ENCODE results near the gene CIAPIN1. TPM values are rescaled to one million over a fixed set of nuclear protein-coding genes. Genes with fewer than 3 reads are reported as not detected.
"Not testable (repeated sequence)": the region's sequence is repeated elsewhere in the genome, so short reads cannot be mapped to it uniquely, and the experiment has no call there.

CIAPIN1 gene
- total and polyA plus RNA-seq, 4 donors = 62.9 to 102 (median 83.4) TPM

DNA sequence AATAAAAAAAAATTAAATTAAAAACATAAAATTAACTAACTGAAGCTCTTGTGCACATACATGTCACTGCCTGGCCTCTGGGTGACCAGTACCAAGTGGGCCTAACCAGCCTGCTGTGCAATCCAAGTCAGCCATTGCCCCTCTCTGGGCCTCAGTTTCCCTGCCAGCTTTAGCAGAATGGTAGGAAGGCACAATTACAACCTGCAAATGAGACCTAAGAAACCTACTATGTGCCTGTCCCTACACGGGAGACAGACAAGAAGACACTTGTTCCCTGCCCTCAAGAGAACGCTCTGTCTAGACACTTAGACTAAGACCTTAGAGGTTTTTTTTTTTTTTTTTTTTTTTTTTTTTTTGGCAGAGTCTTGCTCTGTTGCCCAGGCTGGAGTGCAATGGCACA is 1.7 kb downstream of the CIAPIN1 start:
- Histone ChIP-seq H3K36me3 (ENCODE audit: control insufficient read depth, insufficient read depth, low read length) (peaks cover 3% of the 10 kb centered on the region), H3K27ac (ENCODE audit: low read depth, low read length) (no peak overlapping the region), H3K9me3 (ENCODE audit: control insufficient read depth, insufficient read depth, low read length) (no peaks in the 10 kb centered on the region), H3K27me3 (ENCODE audit: control insufficient read depth, insufficient read depth, low read length) (no peaks in the 10 kb centered on the region), H3K4me1 (ENCODE audit: control insufficient read depth, insufficient read depth, low read length) (peaks cover 19% of the 10 kb centered on the region), H3K4me3 (ENCODE audit: low read depth, low read length) (no peak overlapping the region)
- DNase-seq (ENCODE audit: low read depth in 4 of 6, low spot score in 6 of 6) = no peak
- no CpG with 5 or more reads among the region's 2 CpGs for WGBS (ENCODE audit: insufficient coverage)

DNA sequence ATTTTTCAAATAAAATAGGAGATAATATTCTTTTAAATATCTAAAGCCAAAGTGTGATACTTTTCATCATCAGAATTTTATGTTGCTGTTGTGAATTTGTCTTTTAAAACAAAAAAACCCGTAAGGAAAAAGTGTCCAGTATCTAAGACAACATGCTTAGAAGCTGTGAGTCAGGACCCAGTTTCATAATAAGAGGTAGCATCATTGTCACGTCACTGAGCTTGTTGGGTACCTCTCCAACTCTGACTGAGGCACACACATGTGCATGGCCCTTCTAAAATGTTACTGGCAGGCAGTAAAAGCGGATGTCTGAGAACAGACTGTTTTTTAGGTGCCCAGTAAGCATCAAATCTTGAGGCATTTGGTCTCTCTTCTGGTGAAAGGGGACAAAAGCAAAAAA is 2.5 kb downstream of the CIAPIN1 start:
- H3K27ac ChIP-seq (ENCODE audit: low read depth, low read length) = no peak overlapping the region
- H3K4me1 ChIP-seq (ENCODE audit: control insufficient read depth, insufficient read depth, low read length) = peaks cover 19% of the 10 kb centered on the region
- H3K27me3 ChIP-seq (ENCODE audit: control insufficient read depth, insufficient read depth, low read length) = no peaks in the 10 kb centered on the region
- WGBS (ENCODE audit: insufficient coverage) = 84% methylated on average over 3 of the region's 3 CpGs
- H3K9me3 ChIP-seq (ENCODE audit: control insufficient read depth, insufficient read depth, low read length) = no peaks in the 10 kb centered on the region
- peaks cover 3% of the 10 kb centered on the region for H3K36me3 ChIP-seq (ENCODE audit: control insufficient read depth, insufficient read depth, low read length)
- H3K4me3 ChIP-seq (ENCODE audit: low read depth, low read length) = no peak overlapping the region
- DNase-seq (ENCODE audit: low read depth in 4 of 6, low spot score in 6 of 6) = no peak

- H3K36me3 ChIP-seq (ENCODE audit: control insufficient read depth, insufficient read depth, low read length) = peaks cover 20% of the 10 kb centered on the region
- not testable (repeated sequence) for H3K27me3 ChIP-seq (ENCODE audit: control insufficient read depth, insufficient read depth, low read length); H3K9me3 ChIP-seq (ENCODE audit: control insufficient read depth, insufficient read depth, low read length); H3K4me1 ChIP-seq (ENCODE audit: control insufficient read depth, insufficient read depth, low read length); H3K4me3 ChIP-seq (ENCODE audit: low read depth, low read length); H3K27ac ChIP-seq (ENCODE audit: low read depth, low read length); DNase-seq (ENCODE audit: low read depth in 4 of 6, low spot score in 6 of 6)
- WGBS (ENCODE audit: insufficient coverage) = no CpG with 5 or more reads among the region's 8 CpGs
Measured at GRCh38 chr16:57440551-57440950, 6.6 kb downstream of the CIAPIN1 start.

DNA sequence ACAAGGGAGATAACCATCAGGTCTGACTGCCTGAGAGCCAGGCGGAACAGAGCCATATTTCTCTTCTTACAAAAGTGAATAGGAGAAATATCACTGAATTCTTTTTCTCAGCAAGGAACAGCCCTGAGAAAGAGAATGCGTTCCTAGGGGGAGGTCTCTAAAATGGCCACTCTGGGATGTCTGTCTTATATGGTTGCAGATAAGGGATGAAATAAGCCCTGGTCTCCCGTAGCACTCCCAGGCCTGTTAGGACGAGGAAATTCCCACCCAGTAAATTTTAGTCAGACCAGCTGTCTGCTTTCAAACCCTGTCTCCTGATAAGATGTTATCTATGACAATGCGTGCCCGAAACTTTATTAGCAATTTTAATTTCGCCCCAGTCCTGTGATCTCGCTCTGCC is 7.2 kb downstream of the CIAPIN1 start:
- not testable (repeated sequence) for H3K9me3 ChIP-seq (ENCODE audit: control insufficient read depth, insufficient read depth, low read length); H3K4me3 ChIP-seq (ENCODE audit: low read depth, low read length); H3K27ac ChIP-seq (ENCODE audit: low read depth, low read length); H3K27me3 ChIP-seq (ENCODE audit: control insufficient read depth, insufficient read depth, low read length); H3K4me1 ChIP-seq (ENCODE audit: control insufficient read depth, insufficient read depth, low read length); DNase-seq (ENCODE audit: low read depth in 4 of 6, low spot score in 6 of 6)
- 92% methylated on average over 5 of the region's 8 CpGs for WGBS (ENCODE audit: insufficient coverage)
- H3K36me3 ChIP-seq (ENCODE audit: control insufficient read depth, insufficient read depth, low read length) = peaks cover 26% of the 10 kb centered on the region

DNA sequence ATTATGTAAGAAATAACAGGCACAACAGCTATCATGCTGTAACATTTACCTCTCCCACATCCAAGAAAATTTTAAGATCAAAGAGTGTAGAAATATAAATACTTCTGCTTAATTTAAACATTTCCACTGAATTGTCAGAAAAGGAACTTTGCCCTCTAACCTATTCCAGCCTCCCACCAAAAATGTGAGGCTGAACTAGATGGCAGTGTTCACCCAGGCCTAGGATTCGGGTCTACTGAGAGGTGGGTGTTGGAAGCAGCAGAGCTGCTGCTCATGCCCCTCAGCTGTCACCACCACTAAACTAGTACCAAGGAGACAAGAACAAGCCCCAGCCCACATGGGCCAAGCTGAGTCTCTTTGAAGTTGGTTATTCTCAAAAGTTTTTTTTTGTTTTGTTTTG is 11.3 kb downstream of the CIAPIN1 start:
- Histone ChIP-seq H3K9me3 (ENCODE audit: control insufficient read depth, insufficient read depth, low read length) (no peaks in the 10 kb centered on the region), H3K4me1 (ENCODE audit: control insufficient read depth, insufficient read depth, low read length) (no peaks in the 10 kb centered on the region), H3K4me3 (ENCODE audit: low read depth, low read length) (no peak overlapping the region), H3K27ac (ENCODE audit: low read depth, low read length) (no peak overlapping the region), H3K36me3 (ENCODE audit: control insufficient read depth, insufficient read depth, low read length) (peaks cover 53% of the 10 kb centered on the region), H3K27me3 (ENCODE audit: control insufficient read depth, insufficient read depth, low read length) (no peaks in the 10 kb centered on the region)
- no CpG with 5 or more reads among the region's 1 CpG for WGBS (ENCODE audit: insufficient coverage)
- DNase-seq (ENCODE audit: low read depth in 4 of 6, low spot score in 6 of 6) = no peak

DNA sequence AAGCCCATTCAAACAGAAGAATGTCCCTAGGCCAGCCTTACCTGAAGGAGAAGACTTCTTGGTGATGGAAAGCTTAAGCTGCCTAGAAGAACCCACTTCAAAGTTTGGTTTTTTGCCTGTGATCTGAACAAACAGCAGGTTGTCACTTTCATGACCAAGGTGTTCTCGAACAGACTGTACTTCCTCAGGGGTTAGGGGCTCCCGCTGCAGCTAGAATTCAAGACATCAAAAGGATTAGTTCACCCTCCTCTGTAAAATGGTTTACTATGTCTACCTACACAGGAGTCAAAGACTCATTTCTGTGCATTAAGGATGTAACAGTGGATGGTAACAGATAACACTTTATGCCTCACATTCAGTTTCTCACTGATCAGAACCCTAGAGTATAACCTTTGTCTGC is 13.2 kb downstream of the CIAPIN1 start:
- Histone ChIP-seq H3K27me3 (ENCODE audit: control insufficient read depth, insufficient read depth, low read length) (no peaks in the 10 kb centered on the region), H3K9me3 (ENCODE audit: control insufficient read depth, insufficient read depth, low read length) (no peaks in the 10 kb centered on the region), H3K27ac (ENCODE audit: low read depth, low read length) (no peak overlapping the region), H3K36me3 (ENCODE audit: control insufficient read depth, insufficient read depth, low read length) (peaks cover 69% of the 10 kb centered on the region), H3K4me1 (ENCODE audit: control insufficient read depth, insufficient read depth, low read length) (no peaks in the 10 kb centered on the region), H3K4me3 (ENCODE audit: low read depth, low read length) (no peak overlapping the region)
- WGBS (ENCODE audit: insufficient coverage) = no CpG with 5 or more reads among the region's 2 CpGs
- DNase-seq (ENCODE audit: low read depth in 4 of 6, low spot score in 6 of 6) = no peak

DNA sequence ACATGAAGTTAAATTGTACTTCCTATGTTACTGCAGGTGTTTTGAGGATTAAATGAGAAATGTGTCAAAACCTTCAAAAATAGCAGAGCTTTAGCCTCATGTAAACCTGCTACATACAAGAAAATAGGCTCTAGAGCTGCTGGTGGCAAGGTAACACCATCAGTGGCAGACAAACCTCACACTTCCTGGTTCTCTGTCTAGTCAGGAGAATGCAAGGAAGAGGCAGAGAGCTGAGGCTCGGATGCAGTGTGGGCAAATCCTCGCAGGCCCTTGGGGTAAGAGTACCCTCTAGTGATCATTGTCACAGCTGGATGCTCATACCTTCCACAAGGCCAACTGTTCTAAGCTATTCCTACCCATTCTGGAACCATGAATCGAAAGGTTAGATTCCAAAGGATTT is 14.2 kb downstream of the CIAPIN1 start:
- Histone ChIP-seq H3K9me3 (ENCODE audit: control insufficient read depth, insufficient read depth, low read length) (no peaks in the 10 kb centered on the region), H3K4me1 (ENCODE audit: control insufficient read depth, insufficient read depth, low read length) (no peaks in the 10 kb centered on the region), H3K27me3 (ENCODE audit: control insufficient read depth, insufficient read depth, low read length) (no peaks in the 10 kb centered on the region), H3K4me3 (ENCODE audit: low read depth, low read length) (no peak overlapping the region), H3K36me3 (ENCODE audit: control insufficient read depth, insufficient read depth, low read length) (peaks cover 76% of the 10 kb centered on the region), H3K27ac (ENCODE audit: low read depth, low read length) (no peak overlapping the region)
- DNase-seq (ENCODE audit: low read depth in 4 of 6, low spot score in 6 of 6) = no peak
- WGBS (ENCODE audit: insufficient coverage) = 90% methylated on average over 2 of the region's 3 CpGs

DNA sequence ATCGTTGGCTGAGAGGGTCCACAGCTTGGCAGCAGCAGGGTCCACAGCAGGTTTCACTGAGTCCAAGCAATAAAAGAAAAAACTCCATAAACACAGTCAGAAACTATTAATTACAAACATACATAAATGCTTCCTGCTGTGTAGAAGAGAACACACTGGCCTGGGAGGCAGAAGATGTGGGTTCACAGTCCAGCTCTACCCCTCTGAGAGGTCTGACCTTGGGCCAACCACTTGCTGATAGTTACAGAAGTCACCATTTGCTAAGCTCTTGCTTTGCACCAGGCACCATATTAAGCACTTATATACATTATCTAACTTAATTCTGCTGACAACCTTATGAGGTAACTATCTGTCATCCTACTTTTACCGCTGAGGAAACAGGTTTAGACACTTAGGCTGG is 14.7 kb downstream of the CIAPIN1 start:
- H3K27ac ChIP-seq (ENCODE audit: low read depth, low read length) = no peak overlapping the region
- H3K4me1 ChIP-seq (ENCODE audit: control insufficient read depth, insufficient read depth, low read length) = no peaks in the 10 kb centered on the region
- H3K27me3 ChIP-seq (ENCODE audit: control insufficient read depth, insufficient read depth, low read length) = no peaks in the 10 kb centered on the region
- no peak overlapping the region for H3K4me3 ChIP-seq (ENCODE audit: low read depth, low read length)
- 85% methylated on average over 2 of the region's 2 CpGs for WGBS (ENCODE audit: insufficient coverage)
- DNase-seq (ENCODE audit: low read depth in 4 of 6, low spot score in 6 of 6) = no peak
- H3K36me3 ChIP-seq (ENCODE audit: control insufficient read depth, insufficient read depth, low read length) = peaks cover 73% of the 10 kb centered on the region
- H3K9me3 ChIP-seq (ENCODE audit: control insufficient read depth, insufficient read depth, low read length) = no peaks in the 10 kb centered on the region

DNA sequence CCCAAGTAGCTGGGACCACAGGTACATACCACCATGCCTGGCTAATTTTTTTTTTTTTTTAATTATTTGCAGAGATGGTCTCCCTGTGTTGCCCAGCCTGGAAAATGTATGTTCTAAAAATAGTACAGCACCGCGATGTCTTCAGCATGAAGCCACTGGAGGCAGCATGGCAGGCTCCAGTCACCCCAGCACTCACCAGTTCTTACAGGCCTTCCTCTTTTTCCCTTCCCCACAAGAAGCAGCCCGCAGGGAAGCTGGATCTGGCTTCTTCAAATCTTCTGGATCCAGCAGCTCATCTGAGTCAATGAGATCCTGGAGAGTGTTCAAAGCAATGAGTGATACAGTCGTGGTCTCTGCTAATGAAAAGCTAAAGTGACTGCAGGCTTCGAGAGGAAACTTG is 16.2 kb downstream of the CIAPIN1 start:
- Histone ChIP-seq H3K9me3 (ENCODE audit: control insufficient read depth, insufficient read depth, low read length) (no peaks in the 10 kb centered on the region), H3K36me3 (ENCODE audit: control insufficient read depth, insufficient read depth, low read length) (peaks cover 74% of the 10 kb centered on the region), H3K27me3 (ENCODE audit: control insufficient read depth, insufficient read depth, low read length) (no peaks in the 10 kb centered on the region), H3K27ac (ENCODE audit: low read depth, low read length) (no peak overlapping the region), H3K4me1 (ENCODE audit: control insufficient read depth, insufficient read depth, low read length) (no peaks in the 10 kb centered on the region), H3K4me3 (ENCODE audit: low read depth, low read length) (no peak overlapping the region)
- WGBS (ENCODE audit: insufficient coverage) = 93% methylated on average over 5 of the region's 5 CpGs
- DNase-seq (ENCODE audit: low read depth in 4 of 6, low spot score in 6 of 6) = no peak

- DNase-seq (ENCODE audit: low read depth in 4 of 6, low spot score in 6 of 6) = no peak
- Histone ChIP-seq H3K9me3 (ENCODE audit: control insufficient read depth, insufficient read depth, low read length) (no peaks in the 10 kb centered on the region), H3K4me1 (ENCODE audit: control insufficient read depth, insufficient read depth, low read length) (no peaks in the 10 kb centered on the region), H3K36me3 (ENCODE audit: control insufficient read depth, insufficient read depth, low read length) (peaks cover 52% of the 10 kb centered on the region), H3K27ac (ENCODE audit: low read depth, low read length) (no peak overlapping the region), H3K4me3 (ENCODE audit: low read depth, low read length) (no peak overlapping the region), H3K27me3 (ENCODE audit: control insufficient read depth, insufficient read depth, low read length) (no peaks in the 10 kb centered on the region)
Measured at GRCh38 chr16:57427824-57428223, 19.4 kb downstream of the CIAPIN1 start.
